NCI-H1436 (cell line): ENCODE measurements around the gene SCGB1D1.
A peak's percentile ranks its signal among the peaks of the same experiment; 100 is the strongest.
"Not testable (repeated sequence)": the region's sequence is repeated elsewhere in the genome, so short reads cannot be mapped to it uniquely, and the experiment has no call there.

Source experiments
- DNase-seq: peaks from one replicate; lab custom pipeline; 2025; lab: John Stamatoyannopoulos, UW

SCGB1D1 gene

GRCh38 chr11:62166371-62166770 lies 23.6 kb upstream of the SCGB1D1 start:
- DNase-seq = no peak

GRCh38 chr11:62169448-62169847 lies 20.6 kb upstream of the SCGB1D1 start:
- no peak for DNase-seq

- no peak for DNase-seq
These were observed 20.1 kb upstream of the SCGB1D1 start for GRCh38 chr11:62169935-62170334.

GRCh38 chr11:62171261-62171723 lies 18.7 kb upstream of the SCGB1D1 start:
- peak; percentile 75 for DNase-seq

DNA sequence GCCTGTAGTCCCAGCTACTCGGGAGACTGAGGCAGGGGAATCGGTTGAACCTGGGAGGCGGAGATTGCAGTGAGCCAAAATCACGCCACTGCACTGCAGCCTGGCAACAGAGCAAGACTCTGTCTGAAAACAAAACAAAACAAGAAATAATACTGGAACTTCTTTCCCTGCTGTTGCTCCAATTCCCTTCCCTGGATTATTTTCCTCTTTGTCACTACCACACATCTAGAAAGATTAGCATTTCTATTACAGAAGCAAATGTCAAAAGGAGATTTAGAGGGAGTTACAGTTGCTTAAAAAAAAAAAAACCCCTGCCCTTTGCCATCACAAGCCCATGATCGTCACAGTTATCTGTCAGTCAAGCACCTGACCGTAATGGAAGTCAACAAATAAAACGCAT lies 17.7 kb upstream of the SCGB1D1 start:
- DNase-seq = no peak

DNA sequence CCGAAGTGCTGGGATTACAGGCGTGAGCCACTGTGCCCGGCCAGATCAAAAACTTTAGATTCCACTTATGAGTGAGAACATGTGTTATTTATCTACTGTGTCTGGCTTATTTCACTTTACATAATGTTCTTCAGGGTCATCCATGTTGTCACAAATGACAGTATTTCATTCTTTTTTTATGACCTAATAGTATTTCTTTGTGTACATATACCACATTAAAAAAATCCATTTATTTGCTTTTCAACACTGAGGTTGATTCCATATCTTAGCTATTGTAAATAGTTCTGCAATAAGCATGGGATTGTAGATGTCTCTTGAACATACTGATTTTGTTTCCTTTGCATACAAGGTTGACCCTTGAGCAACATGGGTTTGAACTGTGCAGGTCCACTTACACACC lies 13.2 kb upstream of the SCGB1D1 start:
- DNase-seq = no peak

- DNase-seq = no peak
These were observed 10.0 kb upstream of the SCGB1D1 start for GRCh38 chr11:62179995-62180394.

GRCh38 chr11:62181097-62181496 lies 8.9 kb upstream of the SCGB1D1 start:
- no peak for DNase-seq

- DNase-seq = no peak
These were observed 7.7 kb upstream of the SCGB1D1 start for GRCh38 chr11:62182147-62182891.

DNA sequence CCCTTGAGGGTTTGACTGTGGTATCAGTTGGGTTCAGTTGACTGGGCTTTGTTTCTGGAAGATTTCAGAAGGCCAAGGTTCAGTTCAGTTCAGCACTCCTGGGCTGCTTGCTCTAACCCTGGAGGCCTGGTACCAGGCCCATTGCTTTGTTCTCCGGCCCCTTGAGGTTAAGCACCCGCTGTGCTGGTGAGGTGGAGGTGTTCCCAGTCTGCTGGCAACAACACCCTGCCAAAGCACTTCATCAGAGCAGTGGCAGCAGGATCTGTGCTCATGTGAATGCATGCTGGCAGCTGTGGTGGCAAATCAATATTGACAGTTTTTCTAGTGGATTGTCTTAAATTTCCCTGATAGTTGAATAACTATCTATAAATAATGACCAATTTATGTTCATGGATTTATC lies 3.8 kb upstream of the SCGB1D1 start:
- DNase-seq = no peak

GRCh38 chr11:62193952-62194351 lies 3.9 kb downstream of the SCGB1D1 start:
- DNase-seq = no peak

GRCh38 chr11:62195010-62195409 lies 5.0 kb downstream of the SCGB1D1 start:
- DNase-seq = not testable (repeated sequence)

DNA sequence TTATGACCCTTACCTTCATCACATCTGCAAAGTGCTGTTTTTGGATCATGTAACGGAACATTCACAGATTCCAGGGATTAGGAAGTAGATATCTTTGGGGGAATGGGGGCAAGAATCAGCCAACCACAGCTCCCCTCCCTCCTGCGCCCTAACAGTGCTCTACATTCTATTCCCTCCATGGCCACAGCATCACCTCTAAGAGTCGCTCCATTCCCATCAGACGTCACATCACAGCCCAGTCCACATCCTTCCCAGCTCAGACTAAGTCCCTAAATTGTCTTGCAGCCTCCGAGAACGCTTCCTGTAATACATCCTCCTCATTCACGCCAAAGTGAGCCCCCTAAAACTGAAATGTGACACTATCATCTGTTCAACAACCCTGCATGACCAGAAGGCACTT lies 5.9 kb downstream of the SCGB1D1 start:
- no peak for DNase-seq

DNA sequence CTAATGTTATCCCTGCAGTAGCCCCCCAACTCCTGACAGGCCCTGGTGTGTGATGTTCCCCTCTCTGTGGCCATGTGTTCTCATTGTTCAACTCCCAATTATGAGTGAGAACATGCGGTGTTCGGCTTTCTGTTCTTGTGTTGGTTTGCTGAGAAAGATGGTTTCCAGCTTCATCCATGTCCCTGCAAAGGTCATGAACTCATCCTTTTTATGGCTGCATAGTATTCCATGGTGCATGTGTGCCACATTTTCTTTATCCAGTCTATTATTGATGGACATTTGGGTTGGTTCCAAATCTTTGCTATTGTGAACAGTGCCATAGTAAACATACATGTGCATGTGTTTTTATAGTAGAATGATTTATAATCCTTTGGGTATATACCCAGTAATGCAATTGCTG lies 7.4 kb downstream of the SCGB1D1 start:
- DNase-seq = not testable (repeated sequence)

- DNase-seq = no peak
These were observed 11.4 kb downstream of the SCGB1D1 start for GRCh38 chr11:62201376-62201775.

DNA sequence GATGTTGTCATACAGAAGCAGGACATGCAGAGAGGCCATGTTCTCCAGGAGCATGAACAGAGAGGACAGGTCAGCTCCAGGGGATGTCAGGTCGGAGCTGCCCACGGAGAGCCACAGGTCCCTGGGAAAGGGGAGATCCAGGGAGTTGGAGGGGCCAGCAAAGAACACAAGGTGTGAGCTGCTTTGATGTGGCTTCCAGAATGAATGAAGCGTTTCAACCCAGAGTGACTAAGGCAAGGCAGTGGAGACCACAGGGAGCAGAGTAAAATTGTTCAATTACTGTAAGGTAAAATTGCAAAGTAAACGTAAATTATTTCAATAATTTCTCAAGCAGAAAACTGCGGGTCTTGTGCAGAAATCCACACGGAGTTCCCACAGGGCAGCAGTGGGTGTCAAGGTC lies 12.9 kb downstream of the SCGB1D1 start:
- no peak for DNase-seq

GRCh38 chr11:62204430-62204829 lies 14.4 kb downstream of the SCGB1D1 start:
- DNase-seq = no peak

- no peak for DNase-seq
These were observed 15.4 kb downstream of the SCGB1D1 start for GRCh38 chr11:62205441-62205840.

DNA sequence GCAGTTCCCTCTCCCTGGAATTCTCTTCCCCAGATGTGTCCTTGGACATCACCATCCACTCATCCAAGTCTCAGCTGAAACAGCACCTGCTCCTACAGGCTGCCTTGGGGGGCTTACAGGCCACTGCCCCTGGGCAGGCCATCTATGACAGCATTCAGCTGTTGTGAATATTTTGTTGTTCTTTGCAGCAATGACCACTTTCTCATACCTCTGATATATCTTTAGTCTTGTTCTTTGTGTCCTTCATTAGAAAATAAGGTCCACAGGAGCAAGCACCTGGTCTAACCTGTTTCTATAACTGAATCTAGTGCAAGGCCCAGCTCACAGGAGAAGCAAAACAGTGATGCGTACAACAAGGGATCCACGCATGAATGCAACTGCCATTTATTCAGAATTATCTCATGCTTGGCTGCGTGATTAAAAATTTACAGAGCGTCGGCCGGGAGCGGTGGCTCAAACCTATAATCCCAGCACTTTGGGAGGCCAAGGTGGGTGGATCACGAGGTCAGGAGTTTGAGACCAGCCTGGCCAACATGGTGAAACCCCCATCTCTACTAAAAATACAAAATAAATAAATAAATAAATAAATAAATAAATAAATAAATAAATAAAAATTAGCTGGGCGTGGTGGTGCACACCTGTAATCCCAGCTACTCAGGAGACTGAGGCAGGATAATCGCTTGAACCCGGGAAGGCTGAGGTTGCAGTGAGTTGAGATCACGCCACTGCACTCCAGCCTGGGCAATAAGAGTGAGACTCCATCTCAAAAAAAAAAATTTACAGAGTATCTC lies 16.5 kb downstream of the SCGB1D1 start:
- DNase-seq = not testable (repeated sequence)

DNA sequence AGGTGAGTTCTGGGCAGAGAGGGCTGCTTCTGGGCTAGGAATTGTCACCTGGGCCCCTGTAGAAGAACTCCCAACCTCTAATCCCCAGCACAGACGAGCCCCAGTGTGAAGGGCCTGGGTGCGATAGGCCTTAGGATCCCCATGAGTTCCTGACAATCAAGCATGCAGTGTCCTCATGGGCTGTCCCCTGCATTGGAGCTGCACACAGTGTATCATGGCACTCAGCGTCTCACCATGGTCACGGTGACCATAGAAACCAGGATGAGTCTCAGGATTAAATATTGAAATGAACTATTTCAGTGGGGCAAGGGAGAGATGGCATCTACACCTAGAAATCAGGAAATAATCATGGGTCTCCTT lies 18.7 kb downstream of the SCGB1D1 start:
- no peak for DNase-seq

DNA sequence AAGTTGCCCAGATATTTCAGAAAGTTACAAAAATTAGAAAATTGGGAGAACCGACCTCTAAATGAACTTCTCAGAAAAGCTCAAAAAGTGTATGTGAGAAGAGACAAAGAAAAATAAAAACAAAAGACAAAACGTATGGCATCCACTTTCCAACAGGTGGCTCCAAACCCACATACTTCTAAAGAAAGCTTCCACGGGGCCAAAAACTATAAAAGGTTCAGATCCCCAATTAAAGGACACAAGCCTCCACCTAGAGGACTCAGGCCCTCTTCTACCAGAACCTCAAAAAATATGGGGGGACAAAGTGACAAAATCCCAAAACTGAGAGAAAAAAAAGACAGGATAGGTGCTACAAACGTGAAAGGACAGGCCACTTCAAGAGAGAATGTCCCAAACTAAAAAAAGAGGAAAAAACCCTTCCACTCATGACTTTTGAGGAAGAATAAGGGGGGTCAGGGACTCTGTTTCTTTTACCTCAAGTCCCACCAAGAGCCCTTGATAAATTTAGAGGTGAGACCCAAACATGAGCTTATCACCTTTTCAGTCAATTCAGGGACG lies 27.3 kb downstream of the SCGB1D1 start:
- DNase-seq = peak; percentile 2

- no peak for DNase-seq
These were observed 31.5 kb downstream of the SCGB1D1 start for GRCh38 chr11:62221498-62221897.

DNA sequence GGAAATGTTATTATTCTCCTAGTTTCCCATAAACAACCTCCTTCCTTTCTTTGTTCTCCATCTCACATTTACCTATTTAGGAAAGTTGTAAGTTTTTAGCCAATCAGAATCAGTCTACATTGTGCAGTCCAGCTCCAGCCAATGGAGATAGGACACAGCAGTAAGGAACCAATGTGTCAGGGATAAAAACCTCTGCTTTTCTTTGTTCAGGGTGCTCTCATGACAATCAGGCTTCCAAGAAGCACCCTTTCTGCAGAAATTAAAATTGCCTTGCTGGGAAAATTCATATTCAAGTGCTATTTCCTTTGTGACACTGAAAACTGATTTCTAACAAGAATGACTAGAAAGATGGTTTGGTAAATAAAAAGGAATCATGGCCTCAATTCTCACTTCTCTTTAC lies 33.1 kb downstream of the SCGB1D1 start:
- no peak for DNase-seq
